Cardiac fibroblast (primary cell): ENCODE data around the gene TMEM127.

ENCODE experiments used
- DNase-seq, 2 donors: peaks; one replicate each; pipeline versions ENCODE4 v3.0.0 to v3.0.0-alpha.2; 2010; ENCODE audit warnings: low read depth in 2 of 2
- H3K4me3 ChIP-seq, 2 donors: replicated peaks in 1 of 2; 1 replicate in 1 of 2; 2 replicates in 1 of 2; pipeline ENCODE4 v1.5.1; 2011; ENCODE audit warnings: low read depth in 2 of 2, low read length in 2 of 2, mild to moderate bottlenecking in 2 of 2, moderate library complexity in 1 of 2
- CTCF ChIP-seq: IDR thresholded peaks from one replicate; pipeline ENCODE4 v1.5.1; 2011; ENCODE audit warnings: low read depth, mild to moderate bottlenecking, low read length, inconsistent platforms

Gene TMEM127

GRCh38 chr2:96256611-96257113 lies 9.1 kb downstream of the TMEM127 start:
- no peak for DNase-seq
- H3K4me3 ChIP-seq = no peak overlapping the region
- TF ChIP-seq CTCF = no peak

GRCh38 chr2:96254571-96254970 lies 11.2 kb downstream of the TMEM127 start:
- TF ChIP-seq CTCF = no peak
- DNase-seq = no peak
- no peak overlapping the region for H3K4me3 ChIP-seq

DNA sequence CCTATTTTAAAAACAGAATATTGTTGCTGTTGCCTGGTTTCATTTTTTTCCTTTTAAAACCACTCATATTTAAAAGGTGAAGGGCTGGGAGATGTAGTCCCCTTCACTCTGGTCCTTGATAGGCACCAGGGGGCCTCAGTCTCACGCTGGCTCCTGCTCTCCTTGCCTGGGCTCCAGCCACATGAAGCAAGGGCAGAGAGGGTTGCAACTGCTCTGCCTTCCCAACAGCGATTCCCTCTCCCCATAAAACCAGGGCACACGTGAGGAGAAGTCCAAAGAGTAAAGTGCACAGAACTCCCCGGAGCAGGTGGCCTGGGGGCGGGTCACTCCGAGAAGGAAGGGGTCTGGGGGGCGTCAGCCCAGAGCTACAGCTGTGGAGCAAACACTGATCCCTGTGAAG lies 12.8 kb downstream of the TMEM127 start:
- DNase-seq = no peak
- no peak for TF ChIP-seq CTCF
- no peak overlapping the region for H3K4me3 ChIP-seq

GRCh38 chr2:96252526-96252925 lies 13.3 kb downstream of the TMEM127 start:
- no peak overlapping the region for H3K4me3 ChIP-seq
- TF ChIP-seq CTCF = no peak
- DNase-seq = no peak

DNA sequence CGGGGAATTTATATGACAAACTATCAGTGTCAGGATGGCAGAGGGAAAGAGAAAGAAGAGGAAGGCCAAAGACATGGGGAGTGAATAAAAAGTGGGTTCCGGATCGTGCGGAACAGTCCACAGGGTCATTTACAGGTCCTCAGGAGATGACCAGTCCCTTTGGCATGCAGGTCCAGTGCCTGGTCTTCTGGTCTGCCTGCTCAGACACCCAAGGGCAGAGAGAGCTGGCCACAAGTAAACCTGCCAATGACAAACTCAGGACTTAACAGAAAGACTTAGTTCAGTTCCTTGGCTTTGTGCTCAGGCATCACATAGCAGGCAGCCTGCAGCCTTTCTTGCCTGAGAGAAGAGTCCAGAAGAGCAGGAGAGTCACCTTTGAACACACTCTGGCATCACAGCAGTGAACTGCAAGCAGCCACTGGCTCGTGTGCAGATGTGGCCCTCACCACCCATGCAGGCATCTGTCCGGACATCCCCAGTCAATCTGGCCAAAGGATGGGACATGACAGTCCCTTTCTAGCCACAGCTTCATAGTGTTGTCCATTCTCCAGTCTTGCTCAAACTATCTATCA lies 14.0 kb downstream of the TMEM127 start:
- no peak overlapping the region for H3K4me3 ChIP-seq
- no peak for TF ChIP-seq CTCF
- DNase-seq = peak; percentile 94 to 96

DNA sequence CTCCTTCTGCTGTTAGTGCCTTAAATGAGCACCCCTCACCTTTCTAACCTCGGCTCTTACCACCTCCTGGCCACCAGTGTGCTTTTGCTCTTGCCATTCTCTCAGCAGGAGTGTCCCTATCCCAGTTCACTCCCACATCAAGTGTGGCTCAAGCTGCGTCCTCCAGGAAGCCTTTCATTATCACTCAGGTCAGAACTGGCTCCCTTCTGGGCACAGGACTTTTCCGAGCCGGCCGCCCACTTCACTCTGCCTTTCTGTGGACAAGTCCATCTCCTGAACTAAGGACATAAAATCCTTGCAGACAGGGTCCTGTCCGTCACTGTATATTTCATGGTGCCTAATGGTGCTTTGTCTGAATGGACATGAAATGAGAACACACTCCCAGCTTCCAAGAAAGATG lies 15.6 kb downstream of the TMEM127 start:
- no peak for TF ChIP-seq CTCF
- H3K4me3 ChIP-seq = no peak overlapping the region
- no peak for DNase-seq

DNA sequence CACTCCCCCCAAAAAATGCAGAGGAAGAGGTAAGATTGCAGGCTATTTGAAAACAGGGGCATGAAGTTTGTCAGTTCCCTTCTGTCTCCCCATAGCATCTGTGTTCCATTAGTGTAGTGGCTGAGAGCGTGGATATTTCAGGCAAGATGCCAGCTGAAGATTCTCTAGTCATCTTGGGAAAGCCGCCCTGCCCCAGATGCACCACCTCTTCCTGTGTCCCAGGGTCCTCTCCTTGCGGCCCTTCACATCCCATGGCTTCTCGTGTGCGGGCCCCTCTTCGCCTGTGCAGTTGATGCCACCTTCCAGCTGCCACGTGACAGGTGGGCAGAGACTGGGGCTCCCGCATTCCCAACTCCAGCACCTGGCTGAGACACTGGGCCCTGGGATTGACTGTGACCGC lies 16.1 kb downstream of the TMEM127 start:
- TF ChIP-seq CTCF = no peak
- DNase-seq = peak; percentile 46 to 66
- no peak overlapping the region for H3K4me3 ChIP-seq
